ENCODE results near the gene PLXNC1. TPM values are rescaled to one million over a fixed set of nuclear protein-coding genes. Genes with fewer than 3 reads are reported as not detected.

PLXNC1 gene
- total and polyA plus RNA-seq, 9 of the 15 experiments (the other 6 are each of a cell fraction or from before 2014, with no cell fraction given) = 0.08 to 0.87 (median 0.28) TPM

DNA sequence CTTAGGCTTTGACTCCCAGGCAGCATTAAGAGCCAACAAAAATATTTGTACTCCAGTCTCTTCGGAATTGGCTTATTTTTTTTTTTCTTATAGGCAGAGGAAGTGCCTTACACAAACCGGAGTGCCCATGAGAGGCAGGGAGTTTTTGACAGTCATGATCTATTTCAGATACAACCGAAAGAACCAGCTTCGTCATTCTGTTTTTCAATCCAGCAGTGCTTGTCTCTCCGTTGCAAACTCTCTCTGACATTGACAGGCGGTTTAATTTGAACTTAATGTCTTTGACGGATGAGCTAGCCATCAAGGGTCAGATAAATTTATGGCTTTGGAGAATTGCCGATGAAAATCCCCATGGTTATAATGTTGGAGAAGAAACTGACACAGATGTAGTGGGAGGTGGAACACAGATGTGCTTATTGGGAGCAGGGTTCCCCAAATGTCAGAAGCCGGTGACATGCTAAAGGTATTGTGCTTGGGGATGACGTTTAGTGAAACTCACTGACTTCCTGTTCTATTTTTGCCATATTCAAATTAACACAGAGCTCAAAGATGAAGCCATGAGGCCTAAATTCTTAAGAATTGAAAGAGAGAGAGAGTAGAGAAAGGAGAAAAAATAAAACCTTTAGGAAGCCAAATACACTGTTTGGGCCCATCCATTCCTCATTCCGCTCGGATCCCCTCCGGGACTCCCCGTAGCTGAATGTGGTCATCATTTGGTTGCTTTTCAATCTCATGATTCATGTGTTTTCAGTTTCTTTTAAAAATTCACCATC lies 59.7 kb downstream of the PLXNC1 start (continued):
- no peak for TF ChIP-seq ELF1 (tag; IDR thresholded peaks at IDR 0.05)
- TF ChIP-seq SREBF2 (CRISPR knock-in tag; IDR thresholded peaks at IDR 0.05) = no peak
- no peak for TF ChIP-seq ZNF324 (CRISPR knock-in tag; IDR thresholded peaks at IDR 0.05)
- no peak for TF ChIP-seq MCM5 (IDR thresholded peaks at IDR 0.05; ENCODE audit: low read depth)
- TF ChIP-seq ZNF445 (CRISPR knock-in tag; IDR thresholded peaks at IDR 0.05; ENCODE audit: low read depth) = no peak
- TF ChIP-seq, protein P1, sequence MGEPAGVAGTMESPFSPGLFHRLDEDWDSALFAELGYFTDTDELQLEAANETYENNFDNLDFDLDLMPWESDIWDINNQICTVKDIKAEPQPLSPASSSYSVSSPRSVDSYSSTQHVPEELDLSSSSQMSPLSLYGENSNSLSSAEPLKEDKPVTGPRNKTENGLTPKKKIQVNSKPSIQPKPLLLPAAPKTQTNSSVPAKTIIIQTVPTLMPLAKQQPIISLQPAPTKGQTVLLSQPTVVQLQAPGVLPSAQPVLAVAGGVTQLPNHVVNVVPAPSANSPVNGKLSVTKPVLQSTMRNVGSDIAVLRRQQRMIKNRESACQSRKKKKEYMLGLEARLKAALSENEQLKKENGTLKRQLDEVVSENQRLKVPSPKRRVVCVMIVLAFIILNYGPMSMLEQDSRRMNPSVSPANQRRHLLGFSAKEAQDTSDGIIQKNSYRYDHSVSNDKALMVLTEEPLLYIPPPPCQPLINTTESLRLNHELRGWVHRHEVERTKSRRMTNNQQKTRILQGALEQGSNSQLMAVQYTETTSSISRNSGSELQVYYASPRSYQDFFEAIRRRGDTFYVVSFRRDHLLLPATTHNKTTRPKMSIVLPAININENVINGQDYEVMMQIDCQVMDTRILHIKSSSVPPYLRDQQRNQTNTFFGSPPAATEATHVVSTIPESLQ (CRISPR knock-in tag; IDR thresholded peaks at IDR 0.05) = no peak
- no peak for TF ChIP-seq NFATC3 (IDR thresholded peaks at IDR 0.05)
- TF ChIP-seq, protein P2, sequence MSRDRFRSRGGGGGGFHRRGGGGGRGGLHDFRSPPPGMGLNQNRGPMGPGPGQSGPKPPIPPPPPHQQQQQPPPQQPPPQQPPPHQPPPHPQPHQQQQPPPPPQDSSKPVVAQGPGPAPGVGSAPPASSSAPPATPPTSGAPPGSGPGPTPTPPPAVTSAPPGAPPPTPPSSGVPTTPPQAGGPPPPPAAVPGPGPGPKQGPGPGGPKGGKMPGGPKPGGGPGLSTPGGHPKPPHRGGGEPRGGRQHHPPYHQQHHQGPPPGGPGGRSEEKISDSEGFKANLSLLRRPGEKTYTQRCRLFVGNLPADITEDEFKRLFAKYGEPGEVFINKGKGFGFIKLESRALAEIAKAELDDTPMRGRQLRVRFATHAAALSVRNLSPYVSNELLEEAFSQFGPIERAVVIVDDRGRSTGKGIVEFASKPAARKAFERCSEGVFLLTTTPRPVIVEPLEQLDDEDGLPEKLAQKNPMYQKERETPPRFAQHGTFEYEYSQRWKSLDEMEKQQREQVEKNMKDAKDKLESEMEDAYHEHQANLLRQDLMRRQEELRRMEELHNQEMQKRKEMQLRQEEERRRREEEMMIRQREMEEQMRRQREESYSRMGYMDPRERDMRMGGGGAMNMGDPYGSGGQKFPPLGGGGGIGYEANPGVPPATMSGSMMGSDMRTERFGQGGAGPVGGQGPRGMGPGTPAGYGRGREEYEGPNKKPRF (IDR thresholded peaks at IDR 0.05; ENCODE audit: low read depth, low read length) = no peak
- TF ChIP-seq, protein P3, sequence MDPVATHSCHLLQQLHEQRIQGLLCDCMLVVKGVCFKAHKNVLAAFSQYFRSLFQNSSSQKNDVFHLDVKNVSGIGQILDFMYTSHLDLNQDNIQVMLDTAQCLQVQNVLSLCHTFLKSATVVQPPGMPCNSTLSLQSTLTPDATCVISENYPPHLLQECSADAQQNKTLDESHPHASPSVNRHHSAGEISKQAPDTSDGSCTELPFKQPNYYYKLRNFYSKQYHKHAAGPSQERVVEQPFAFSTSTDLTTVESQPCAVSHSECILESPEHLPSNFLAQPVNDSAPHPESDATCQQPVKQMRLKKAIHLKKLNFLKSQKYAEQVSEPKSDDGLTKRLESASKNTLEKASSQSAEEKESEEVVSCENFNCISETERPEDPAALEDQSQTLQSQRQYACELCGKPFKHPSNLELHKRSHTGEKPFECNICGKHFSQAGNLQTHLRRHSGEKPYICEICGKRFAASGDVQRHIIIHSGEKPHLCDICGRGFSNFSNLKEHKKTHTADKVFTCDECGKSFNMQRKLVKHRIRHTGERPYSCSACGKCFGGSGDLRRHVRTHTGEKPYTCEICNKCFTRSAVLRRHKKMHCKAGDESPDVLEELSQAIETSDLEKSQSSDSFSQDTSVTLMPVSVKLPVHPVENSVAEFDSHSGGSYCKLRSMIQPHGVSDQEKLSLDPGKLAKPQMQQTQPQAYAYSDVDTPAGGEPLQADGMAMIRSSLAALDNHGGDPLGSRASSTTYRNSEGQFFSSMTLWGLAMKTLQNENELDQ (CRISPR knock-in tag; IDR thresholded peaks at IDR 0.05; ENCODE audit: borderline replicate concordance) = no peak
- TF ChIP-seq, protein P4, sequence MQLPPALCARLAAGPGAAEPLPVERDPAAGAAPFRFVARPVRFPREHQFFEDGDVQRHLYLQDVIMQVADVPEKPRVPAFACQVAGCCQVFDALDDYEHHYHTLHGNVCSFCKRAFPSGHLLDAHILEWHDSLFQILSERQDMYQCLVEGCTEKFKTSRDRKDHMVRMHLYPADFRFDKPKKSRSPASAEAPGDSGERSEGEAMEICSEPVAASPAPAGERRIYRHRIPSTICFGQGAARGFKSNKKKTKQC (CRISPR knock-in tag; IDR thresholded peaks at IDR 0.05) = no peak
- TF ChIP-seq CHD4 (IDR thresholded peaks at IDR 0.05; ENCODE audit: insufficient read depth, insufficient replicate concordance, low read depth, low read length, poor library complexity, severe bottlenecking) = no peak
- no peak for TF ChIP-seq NFRKB (IDR thresholded peaks at IDR 0.05; ENCODE audit: low read depth)
- no peak for TF ChIP-seq NFIX (CRISPR knock-in tag; IDR thresholded peaks at IDR 0.05; ENCODE audit: low read depth)
- TF ChIP-seq HMG20A (CRISPR knock-in tag; conservative IDR thresholded peaks at IDR 0.05) = no peak
- no peak for TF ChIP-seq PHB2 (IDR thresholded peaks at IDR 0.05; ENCODE audit: low read depth)
- TF ChIP-seq BCL6 (CRISPR knock-in tag; IDR thresholded peaks at IDR 0.05) = no peak
- no peak for TF ChIP-seq RB1 (IDR thresholded peaks at IDR 0.05; ENCODE audit: low read depth)
- peak; percentile 43 for TF ChIP-seq DPF2 (IDR thresholded peaks at IDR 0.05)
- no peak for TF ChIP-seq BCOR (IDR thresholded peaks at IDR 0.05)
- TF ChIP-seq NR3C1 (CRISPR knock-in tag; IDR thresholded peaks at IDR 0.05) = no peak
- no peak for TF ChIP-seq PCBP1 (IDR thresholded peaks at IDR 0.05; ENCODE audit: low read depth, low read length, poor library complexity, severe bottlenecking)
- TF ChIP-seq, protein P5, sequence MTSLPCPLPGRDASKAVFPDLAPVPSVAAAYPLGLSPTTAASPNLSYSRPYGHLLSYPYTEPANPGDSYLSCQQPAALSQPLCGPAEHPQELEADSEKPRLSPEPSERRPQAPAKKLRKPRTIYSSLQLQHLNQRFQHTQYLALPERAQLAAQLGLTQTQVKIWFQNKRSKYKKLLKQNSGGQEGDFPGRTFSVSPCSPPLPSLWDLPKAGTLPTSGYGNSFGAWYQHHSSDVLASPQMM (CRISPR knock-in tag; IDR thresholded peaks at IDR 0.05) = no peak

All from K562 (cell line).